GM18951 (cell line): ENCODE data around the gene OTOP2.

Experiments used
- POLR2A ChIP-seq: IDR thresholded peaks from 4 replicates; pipeline ENCODE4 v1.6.1; 2011; ENCODE audit warnings: mild to moderate bottlenecking; ENCODE audit not compliant: insufficient read length, insufficient read depth; ENCODE audit errors: extremely low read depth
- in situ Hi-C: fragments of 300-500 bp; cut with MboI; formaldehyde crosslinking; loops from one replicate; pipeline ENCODE4 v1.12.0; 2022; ENCODE audit warnings: low sequenced_read_pairs, mixed read lengths, inconsistent platforms; ENCODE audit not compliant: unreplicated experiment

OTOP2 gene

GRCh38 chr17:74916136-74916850, 7.8 kb upstream of the OTOP2 start:
- in situ Hi-C loops: no loop called here
- TF ChIP-seq POLR2A: no peak

GRCh38 chr17:74916851-74917199, 7.2 kb upstream of the OTOP2 start:
- in situ Hi-C loops: no loop called here
- no peak for TF ChIP-seq POLR2A

DNA sequence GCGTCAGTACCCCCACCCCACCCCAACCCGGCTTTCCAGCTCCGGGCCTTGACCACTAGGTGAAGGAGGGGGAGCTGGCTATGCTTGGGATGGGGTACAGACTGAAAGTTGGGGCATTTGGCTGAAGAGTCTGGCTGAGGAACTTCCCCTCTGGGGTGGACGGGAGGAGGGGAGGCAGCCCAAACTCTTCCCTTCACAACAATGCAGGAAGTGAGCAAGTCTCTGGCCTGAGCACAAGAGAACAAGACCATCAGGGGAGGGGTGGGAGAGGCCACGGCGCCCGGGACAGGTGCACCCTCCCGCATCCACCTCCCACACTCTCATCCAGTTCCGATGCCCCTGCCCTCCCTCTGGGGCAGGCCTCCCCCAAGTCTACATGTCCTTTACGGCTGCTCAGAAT, 6.6 kb upstream of the OTOP2 start:
- TF ChIP-seq POLR2A: no peak
- in situ Hi-C loops: no loop called here

DNA sequence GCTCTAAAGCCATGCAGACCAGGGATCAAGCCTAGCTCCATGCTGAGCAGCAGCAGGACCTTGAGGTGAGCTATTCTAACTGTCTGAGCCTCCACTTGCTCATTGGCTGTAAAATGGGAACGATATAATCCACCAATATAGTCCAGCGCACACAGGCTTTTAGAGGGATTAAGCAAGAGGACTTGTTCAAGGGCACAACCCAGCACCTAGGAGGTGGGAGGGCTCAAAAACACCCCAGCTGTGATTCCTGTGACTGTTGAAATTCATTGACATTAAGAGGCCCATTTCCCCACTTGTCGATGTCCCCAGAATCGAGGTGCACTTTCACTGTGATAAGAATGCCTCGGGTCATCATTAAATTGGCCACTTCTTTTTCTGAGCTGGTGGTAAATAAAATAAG, 5.2 kb upstream of the OTOP2 start:
- TF ChIP-seq POLR2A: no peak
- in situ Hi-C loops: no loop called here

- in situ Hi-C loops: no loop called here
- no peak for TF ChIP-seq POLR2A
Measured at GRCh38 chr17:74919440-74920305, 4.4 kb upstream of the OTOP2 start.

DNA sequence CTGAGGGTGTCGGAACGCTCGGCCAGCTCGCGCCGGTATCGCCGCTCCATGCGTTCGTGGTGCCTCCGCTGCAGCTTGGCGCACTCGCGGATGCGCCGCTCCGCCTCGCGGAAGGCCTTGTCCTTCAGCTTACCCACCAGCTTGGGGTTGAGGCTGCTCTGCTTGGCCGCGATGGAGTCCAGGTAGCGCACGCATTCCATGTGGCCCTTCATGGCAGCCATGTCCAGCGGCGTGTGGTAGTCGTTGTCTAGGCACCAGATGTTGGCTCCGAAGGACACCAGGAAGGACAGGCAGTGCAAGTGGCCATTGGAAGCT, 3.8 kb upstream of the OTOP2 start:
- in situ Hi-C loops: no loop called here
- no peak for TF ChIP-seq POLR2A

DNA sequence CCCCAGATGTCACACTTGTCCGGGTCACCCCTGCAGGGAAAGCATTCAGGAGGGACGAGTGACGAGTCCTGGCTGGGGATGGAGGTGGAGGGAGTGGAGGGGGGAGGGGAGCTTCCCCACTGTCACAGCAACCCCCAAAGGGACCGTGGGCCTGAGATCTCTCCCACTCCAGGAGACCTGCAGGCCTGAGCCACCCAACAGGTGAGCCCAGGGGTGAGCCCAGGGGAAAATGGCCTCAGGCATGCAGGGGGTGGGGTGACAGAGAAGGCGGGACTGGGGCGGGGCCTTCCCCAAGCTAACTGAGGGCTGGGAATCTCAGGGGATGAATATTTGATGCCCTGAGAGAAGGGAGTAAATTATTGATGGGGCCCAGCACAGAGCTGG, 3.4 kb upstream of the OTOP2 start:
- in situ Hi-C loops: no loop called here

DNA sequence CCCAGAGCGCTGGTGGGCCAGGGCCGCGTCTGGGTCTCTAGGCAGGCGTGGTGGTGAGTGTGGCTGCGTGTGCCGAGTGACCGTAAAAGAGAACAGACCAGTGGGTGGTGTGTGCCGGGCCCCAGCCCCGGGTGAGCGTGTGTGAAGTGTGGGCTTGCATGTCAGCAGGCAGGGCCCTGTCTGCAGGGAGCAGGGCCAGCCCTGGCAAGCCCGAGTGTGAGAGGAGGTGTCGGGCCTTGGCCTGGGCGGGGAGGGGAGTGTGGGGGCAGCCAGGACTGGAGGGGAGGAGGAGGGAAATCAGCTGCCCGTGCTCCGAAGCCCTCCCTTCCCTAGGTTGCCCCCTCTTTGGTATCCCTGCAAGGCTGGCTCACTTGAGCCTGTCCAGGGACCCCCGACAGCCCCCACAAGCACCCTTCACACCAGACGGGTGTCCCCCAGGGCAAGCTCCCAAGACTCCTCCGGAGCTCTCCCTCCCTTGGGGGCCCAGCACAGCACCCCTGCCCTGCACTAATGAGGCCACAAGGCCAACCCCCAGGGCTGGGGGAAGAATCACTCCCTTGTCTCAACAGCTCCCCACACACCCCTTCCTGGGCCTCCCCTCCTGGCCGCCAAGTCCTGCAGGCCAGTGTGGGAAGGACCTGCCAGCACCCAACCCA, 2.9 kb upstream of the OTOP2 start:
- in situ Hi-C loops: no loop called here
- TF ChIP-seq POLR2A: no peak

More for the DNA sequence above, 3.4 kb upstream of the OTOP2 start:
- no peak for TF ChIP-seq POLR2A

DNA sequence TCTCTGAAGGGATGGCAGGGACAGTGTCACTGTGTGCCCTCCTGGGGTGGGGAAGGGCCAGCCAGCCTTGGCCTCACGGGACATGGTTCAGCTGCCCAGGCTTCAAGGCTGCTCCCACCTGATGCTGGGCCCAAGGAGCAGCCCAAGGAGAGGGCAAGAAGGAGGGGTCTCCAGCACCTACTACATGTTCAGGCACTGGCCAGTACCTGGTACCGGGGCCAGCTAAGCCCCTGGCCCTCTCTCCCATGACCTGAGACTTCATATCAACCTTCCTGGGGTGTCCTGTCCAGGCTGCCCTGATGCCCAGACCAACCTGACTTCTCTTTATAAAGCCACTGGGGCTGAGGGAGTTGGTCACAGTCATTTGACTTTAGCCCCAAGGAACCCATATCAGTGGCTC, 2.3 kb upstream of the OTOP2 start:
- in situ Hi-C loops: no loop called here
- TF ChIP-seq POLR2A: no peak

GRCh38 chr17:74922172-74922571, 1.9 kb upstream of the OTOP2 start:
- in situ Hi-C loops: no loop called here
- TF ChIP-seq POLR2A: no peak

- no peak for TF ChIP-seq POLR2A
- in situ Hi-C loops: no loop called here
Measured at GRCh38 chr17:74922694-74923537, 1.2 kb upstream of the OTOP2 start, which contains the start of gene USH1G. TSS of gene USH1G (minus strand) at chr17:74923255. CDS start at chr17:74923073, 182 bp downstream.

DNA sequence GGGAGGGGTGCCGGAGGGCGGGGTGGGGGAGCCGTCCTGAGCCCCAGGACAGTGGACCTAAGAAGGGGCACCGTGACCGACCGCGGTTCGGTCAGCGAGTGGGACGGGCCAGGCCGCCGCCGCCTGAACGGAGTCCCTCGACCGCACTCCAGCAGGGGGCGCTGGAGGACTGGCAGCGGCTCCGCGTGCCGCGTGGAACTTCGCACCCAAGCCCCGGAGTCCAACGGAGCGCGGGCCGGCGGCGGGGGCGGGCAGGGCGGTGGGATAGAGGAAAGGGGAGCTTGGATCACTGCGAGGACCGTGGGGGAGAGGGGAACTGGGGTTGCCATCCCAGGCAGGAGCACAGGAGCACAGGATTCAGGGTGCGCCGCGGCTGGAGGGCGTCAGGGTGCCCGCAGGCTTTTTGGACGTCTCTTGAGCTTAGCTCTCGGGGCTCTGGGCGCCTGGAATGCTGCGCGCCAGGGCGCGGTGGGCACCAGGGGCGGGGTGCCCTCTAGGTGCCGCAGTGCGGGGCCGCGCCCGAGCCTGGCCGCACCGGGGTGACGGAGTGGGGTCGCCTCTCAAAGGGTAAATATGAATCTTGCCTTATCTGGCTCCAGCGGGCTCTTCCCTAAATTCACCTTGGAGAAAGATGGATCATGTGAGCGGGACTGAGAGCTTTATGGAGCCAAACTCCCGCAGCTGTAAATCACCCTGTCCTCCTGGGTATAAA, 379 bp upstream of the OTOP2 start:
- TF ChIP-seq POLR2A: no peak
- in situ Hi-C loops: no loop called here

DNA sequence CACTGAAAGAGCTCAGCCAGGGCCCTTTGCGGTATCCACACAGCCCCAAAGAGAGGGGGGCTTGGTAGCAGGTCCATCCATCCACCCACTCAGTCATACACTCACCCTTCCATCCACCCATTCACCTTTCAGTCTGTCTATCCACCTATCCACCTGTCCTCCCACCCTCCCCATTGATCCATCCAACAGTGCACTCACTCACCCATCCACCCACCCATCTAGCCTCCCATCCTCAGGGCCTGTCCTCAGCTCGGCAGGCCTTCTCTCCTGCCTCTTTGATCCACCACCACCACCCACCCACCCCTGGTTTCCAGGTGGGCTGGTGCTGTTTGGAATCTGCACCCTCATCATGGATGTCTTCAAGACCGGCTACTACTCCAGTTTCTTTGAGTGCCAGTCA, 1.2 kb downstream of the OTOP2 start:
- in situ Hi-C loops: no loop called here
- no peak for TF ChIP-seq POLR2A

DNA sequence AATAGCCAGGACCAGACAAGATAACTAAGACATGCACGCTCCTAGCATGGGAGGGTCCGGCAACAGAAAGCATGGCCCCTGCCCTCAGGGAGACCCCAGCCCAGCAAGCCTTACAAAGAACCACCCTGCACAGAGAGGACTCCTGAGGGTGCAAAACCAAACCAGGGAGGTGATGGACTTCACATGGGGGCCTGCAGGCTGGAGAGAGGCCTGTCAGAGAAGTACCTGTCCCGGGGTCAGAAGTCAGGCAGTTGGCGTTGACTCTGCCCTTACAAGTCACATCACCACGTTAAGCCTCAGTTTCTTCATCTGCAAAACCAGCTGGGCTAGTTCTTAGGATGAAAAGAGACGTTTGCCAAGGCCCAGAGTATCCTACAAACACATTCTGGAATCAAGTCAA, 4.7 kb downstream of the OTOP2 start:
- in situ Hi-C loops: no loop called here
- TF ChIP-seq POLR2A: no peak
